Measurements from ENCODE around the gene OARD1. TPM values are rescaled to one million over a fixed set of nuclear protein-coding genes. Genes with fewer than 3 reads are reported as not detected.
"Not testable (repeated sequence)": the region's sequence is repeated elsewhere in the genome, so short reads cannot be mapped to it uniquely, and the experiment has no call there.

The OARD1 gene
- 10 to 100 TPM; 23.7 to 30.1 TPM for total RNA-seq
- long read RNA-seq, transcript OARD1-210 (6 exons, 3,330 nt), result minor isoform, 6 of 19 reads
- long read RNA-seq, transcript OARD1-202 (6 exons, 1,337 nt), result major isoform, 7 of 19 reads
- long read RNA-seq, partial matches to known transcripts, result 0 of 19 reads
- long read RNA-seq, other reads (novel, unspliced or antisense), result 2 of 19 reads

GRCh38 chr6:41071923-41072835, at the start of gene OARD1:
OARD1 (minus strand) TSS chr6:41072356; CDS start chr6:41071634, 722 bp downstream.
- intact Hi-C loops (cut with DNase I, micrococcal nuclease), result no loop called here
- DNase-seq (peak; percentile 99), ATAC-seq (peak; percentile 72)

- DNase-seq (no peak), ATAC-seq (no peak)
- intact Hi-C loops (cut with DNase I, micrococcal nuclease), result no loop called here
These were observed 47.9 kb upstream of the OARD1 start for GRCh38 chr6:41120058-41120457.

- ATAC-seq (no peak), DNase-seq (no peak)
- intact Hi-C loops (cut with DNase I, micrococcal nuclease), result no loop called here
These were observed 47.4 kb upstream of the OARD1 start for GRCh38 chr6:41119508-41119907.

GRCh38 chr6:41115027-41115426, 42.9 kb upstream of the OARD1 start:
- DNase-seq; intact Hi-C loops (cut with DNase I, micrococcal nuclease); ATAC-seq: not testable (repeated sequence)

- DNase-seq (no peak), ATAC-seq (no peak)
- intact Hi-C loops (cut with DNase I, micrococcal nuclease), result no loop called here
These were observed 38.9 kb upstream of the OARD1 start for GRCh38 chr6:41111017-41111416.

GRCh38 chr6:41103847-41104246, 31.7 kb upstream of the OARD1 start:
- ATAC-seq (no peak), DNase-seq (no peak)
- intact Hi-C loops (cut with DNase I, micrococcal nuclease), result no loop called here

- ATAC-seq (no peak), DNase-seq (no peak)
- intact Hi-C loops (cut with DNase I, micrococcal nuclease), result no loop called here
These were observed 28.7 kb upstream of the OARD1 start for GRCh38 chr6:41100871-41101287.

GRCh38 chr6:41098366-41098765, 26.2 kb upstream of the OARD1 start:
- DNase-seq (no peak), ATAC-seq (no peak)
- intact Hi-C loops (cut with DNase I, micrococcal nuclease), result loop anchor here in 1 of 2 donors (10.0 kb wide), 1 partner anchor 216 kb away; no protein-coding TSS in a partner anchor

- intact Hi-C loops (cut with DNase I, micrococcal nuclease), result loop anchor here in 1 of 2 donors (10.0 kb wide), 1 partner anchor 217 kb away; no protein-coding TSS in a partner anchor
- DNase-seq (no peak), ATAC-seq (no peak)
These were observed 25.4 kb upstream of the OARD1 start for GRCh38 chr6:41097467-41098090.

- intact Hi-C loops (cut with DNase I, micrococcal nuclease), result loop anchor here in 1 of 2 donors (10.0 kb wide), 1 partner anchor 221 kb away; no protein-coding TSS in a partner anchor
- ATAC-seq (no peak), DNase-seq (no peak)
These were observed 21.6 kb upstream of the OARD1 start for GRCh38 chr6:41093729-41094128.

GRCh38 chr6:41092421-41093140, 20.4 kb upstream of the OARD1 start:
- intact Hi-C loops (cut with DNase I, micrococcal nuclease), result loop anchor here in 1 of 2 donors (10.0 kb wide), 1 partner anchor 222 kb away; no protein-coding TSS in a partner anchor
- DNase-seq (no peak), ATAC-seq (no peak)

GRCh38 chr6:41090841-41091761, 18.9 kb upstream of the OARD1 start:
- DNase-seq (no peak), ATAC-seq (no peak)
- intact Hi-C loops (cut with DNase I, micrococcal nuclease), result loop anchor here in 1 of 2 donors (10.0 kb wide), 1 partner anchor 224 kb away; no protein-coding TSS in a partner anchor

GRCh38 chr6:41088451-41088850, 16.3 kb upstream of the OARD1 start:
- no peak for DNase-seq
- no peak for ATAC-seq
- intact Hi-C loops (cut with DNase I, micrococcal nuclease), result no loop called here

- DNase-seq (no peak), ATAC-seq (no peak)
- intact Hi-C loops (cut with DNase I, micrococcal nuclease), result no loop called here
These were observed 13.0 kb upstream of the OARD1 start for GRCh38 chr6:41085182-41085581.

- ATAC-seq, result no peak
- intact Hi-C loops (cut with DNase I, micrococcal nuclease), result no loop called here
- no peak for DNase-seq
These were observed 10.9 kb upstream of the OARD1 start for GRCh38 chr6:41083072-41083471.

- DNase-seq (no peak), ATAC-seq (no peak)
- intact Hi-C loops (cut with DNase I, micrococcal nuclease), result no loop called here
These were observed 8.5 kb upstream of the OARD1 start for GRCh38 chr6:41080621-41081020.

GRCh38 chr6:41079080-41079479, 6.9 kb upstream of the OARD1 start:
- intact Hi-C loops (cut with DNase I, micrococcal nuclease), result no loop called here
- ATAC-seq (no peak), DNase-seq (no peak)

GRCh38 chr6:41078101-41078500, 5.9 kb upstream of the OARD1 start:
- intact Hi-C loops (cut with DNase I, micrococcal nuclease), result no loop called here
- no peak for DNase-seq
- ATAC-seq, result peak; percentile 40

Data from left colon (tissue), 2 donors.